Tibial nerve (tissue), 4 donors: ENCODE results near the gene C5orf63.

Experiments used
- CTCF ChIP-seq, 5 experiments: fragments of 200-600 bp in 3 of 5; fragments of 450-650 bp in 2 of 5; sonication (generic) in 3 of 5; IDR thresholded peaks; one replicate each; pipeline ENCODE4 v1.5.1; 2016 to 2019; ENCODE audit warnings: antibody characterized with exemption in 5 of 5, mild to moderate bottlenecking in 3 of 5, moderate library complexity in 2 of 5
- EP300 ChIP-seq, 2 donors: sonication (generic); formaldehyde crosslinking; IDR thresholded peaks; one replicate each; pipeline ENCODE4 v1.6.1; 2017; ENCODE audit warnings: antibody characterized with exemption in 2 of 2, mild to moderate bottlenecking in 1 of 2

- TF ChIP-seq EP300 (IDR thresholded peaks at IDR 0.05) (no peak), CTCF (IDR thresholded peaks at IDR 0.05) (no peak)
Measured at GRCh38 chr5:127024821-127025220, 48.5 kb downstream of the C5orf63 start.
